Mucosa of descending colon (tissue), 3 donors: Measurements from ENCODE around the gene CUL4A. TPM values are rescaled to one million over a fixed set of nuclear protein-coding genes. Genes with fewer than 3 reads are reported as not detected.

Source experiments
- ATAC-seq: fragments of 200-7000 bp; cut with Tn5 transposase; one replicate; pipeline ENCODE4 v1.9.1; 2020; ENCODE audit warnings: mild to moderate bottlenecking, moderate library complexity
- DNase-seq, 3 donors: peaks; one replicate each; pipeline ENCODE4 v3.0.0-alpha.2; 2020
- H3K36me3 ChIP-seq: fragments of 200-600 bp; one replicate; pipeline ENCODE4 v1.8.0; 2021; ENCODE audit warnings: low read depth, mild to moderate bottlenecking
- H3K4me1 ChIP-seq: fragments of 200-600 bp; one replicate; pipeline ENCODE4 v1.8.0; 2021; ENCODE audit warnings: low read depth, mild to moderate bottlenecking
- H3K4me3 ChIP-seq: fragments of 200-600 bp; one replicate; pipeline ENCODE4 v1.8.0; 2021; ENCODE audit warnings: mild to moderate bottlenecking
- H3K9me3 ChIP-seq: fragments of 200-600 bp; one replicate; pipeline ENCODE4 v1.8.0; 2021; ENCODE audit warnings: mild to moderate bottlenecking
- intact Hi-C, 2 donors: fragments of 100-400 bp; cut with DNase I in 1 of 2; cut with micrococcal nuclease in 1 of 2; formaldehyde crosslinking; loops; one replicate each; pipeline versions ENCODE4 v1.11.0 to v1.11.1; 2022; cut with DNase I, micrococcal nuclease
- total RNA-seq, 3 donors: library from RNA; stranded (reverse); fragmentation: NEBNext Ultra II Directional in 2 of 3; extraction: Animal tissue kit (Norgen Biotek cat#: 25700) in 2 of 3; gene quantifications; one replicate each; pipeline versions ENCODE4 v1.2.1 to v1.2.4, GENCODE V29; 2021 to 2023
- TF ChIP-seq, protein P1 (sequence below): fragments of 200-600 bp; IDR thresholded peaks from one replicate; pipeline ENCODE4 v1.8.0; 2022; ENCODE audit warnings: antibody characterized with exemption, mild to moderate bottlenecking
- donor health status: DM: no; HTN: no; CAD: no; lungs with moderate emphysema.
- donor health status: DM: no; HTN: no; CAD: no.
- donor health status: DM: no; HTN: yes; CAD: no.

The CUL4A gene
- total RNA-seq, 3 donors from 2014 or later: 57.2 to 71.8 (median 59.8) TPM

DNA sequence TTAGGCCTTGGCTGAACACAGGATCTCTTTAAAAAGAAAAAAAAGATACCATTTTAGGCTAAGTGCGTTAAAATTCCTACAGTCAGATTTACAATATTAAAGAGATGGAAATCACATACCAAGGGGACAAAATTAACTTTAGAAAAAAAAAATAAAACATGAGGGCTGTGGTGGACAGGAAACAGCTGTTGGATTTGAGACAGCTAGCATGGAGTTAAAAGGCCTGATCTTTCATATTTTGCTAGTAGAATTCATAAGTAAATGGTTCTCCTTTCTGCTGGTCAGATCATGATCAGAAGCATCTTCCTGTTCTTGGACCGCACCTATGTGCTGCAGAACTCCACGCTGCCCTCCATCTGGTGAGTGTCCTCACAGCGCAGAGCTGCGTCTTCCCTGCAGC is 19.7 kb downstream of the CUL4A start:
- Histone ChIP-seq H3K4me1 (no peaks in the 10 kb centered on the region), H3K36me3 (peaks cover 4% of the 10 kb centered on the region), H3K9me3 (no peaks in the 10 kb centered on the region), H3K4me3 (no peak overlapping the region)
- TF ChIP-seq, protein P1, sequence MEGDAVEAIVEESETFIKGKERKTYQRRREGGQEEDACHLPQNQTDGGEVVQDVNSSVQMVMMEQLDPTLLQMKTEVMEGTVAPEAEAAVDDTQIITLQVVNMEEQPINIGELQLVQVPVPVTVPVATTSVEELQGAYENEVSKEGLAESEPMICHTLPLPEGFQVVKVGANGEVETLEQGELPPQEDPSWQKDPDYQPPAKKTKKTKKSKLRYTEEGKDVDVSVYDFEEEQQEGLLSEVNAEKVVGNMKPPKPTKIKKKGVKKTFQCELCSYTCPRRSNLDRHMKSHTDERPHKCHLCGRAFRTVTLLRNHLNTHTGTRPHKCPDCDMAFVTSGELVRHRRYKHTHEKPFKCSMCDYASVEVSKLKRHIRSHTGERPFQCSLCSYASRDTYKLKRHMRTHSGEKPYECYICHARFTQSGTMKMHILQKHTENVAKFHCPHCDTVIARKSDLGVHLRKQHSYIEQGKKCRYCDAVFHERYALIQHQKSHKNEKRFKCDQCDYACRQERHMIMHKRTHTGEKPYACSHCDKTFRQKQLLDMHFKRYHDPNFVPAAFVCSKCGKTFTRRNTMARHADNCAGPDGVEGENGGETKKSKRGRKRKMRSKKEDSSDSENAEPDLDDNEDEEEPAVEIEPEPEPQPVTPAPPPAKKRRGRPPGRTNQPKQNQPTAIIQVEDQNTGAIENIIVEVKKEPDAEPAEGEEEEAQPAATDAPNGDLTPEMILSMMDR: no peak
- intact Hi-C loops: no loop called here
- ATAC-seq: no peak
- no peak for DNase-seq

- peaks cover 4% of the 10 kb centered on the region for H3K36me3 ChIP-seq
- no peaks in the 10 kb centered on the region for H3K4me1 ChIP-seq
- intact Hi-C loops: no loop called here
- DNase-seq (no peak), ATAC-seq (no peak)
- no peak overlapping the region for H3K4me3 ChIP-seq
- H3K9me3 ChIP-seq: no peaks in the 10 kb centered on the region
- TF ChIP-seq, protein P1: no peak
Measured at GRCh38 chr13:113229791-113230190, 20.4 kb downstream of the CUL4A start.

GRCh38 chr13:113231306-113232207 is 22.1 kb downstream of the CUL4A start:
- TF ChIP-seq, protein P1: no peak
- no peak overlapping the region for H3K4me3 ChIP-seq
- DNase-seq (no peak), ATAC-seq (peak; percentile 10)
- H3K9me3 ChIP-seq: no peaks in the 10 kb centered on the region
- intact Hi-C loops: no loop called here
- no peaks in the 10 kb centered on the region for H3K36me3 ChIP-seq
- H3K4me1 ChIP-seq: no peaks in the 10 kb centered on the region

- TF ChIP-seq, protein P1: no peak
- H3K9me3 ChIP-seq: no peaks in the 10 kb centered on the region
- no peaks in the 10 kb centered on the region for H3K4me1 ChIP-seq
- H3K4me3 ChIP-seq: no peak overlapping the region
- ATAC-seq (no peak), DNase-seq (no peak)
- no peaks in the 10 kb centered on the region for H3K36me3 ChIP-seq
- intact Hi-C loops: no loop called here
Measured at GRCh38 chr13:113232208-113233003, 23.0 kb downstream of the CUL4A start.

DNA sequence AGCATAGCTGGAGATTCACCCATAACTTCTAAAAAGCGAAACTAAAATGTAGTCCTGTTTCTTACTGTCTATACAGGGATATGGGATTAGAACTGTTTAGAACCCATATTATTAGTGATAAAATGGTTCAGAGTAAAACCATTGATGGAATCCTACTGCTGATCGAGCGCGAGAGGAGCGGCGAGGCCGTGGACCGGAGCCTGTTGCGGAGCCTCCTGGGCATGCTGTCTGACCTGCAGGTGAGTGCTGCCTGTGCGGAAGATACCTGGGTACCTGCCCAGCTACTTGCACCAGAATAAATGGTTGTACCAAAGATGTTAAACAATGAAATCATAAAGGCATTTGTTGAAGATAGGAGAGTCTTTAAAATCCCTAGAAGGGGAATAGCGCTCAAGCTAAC is 23.7 kb downstream of the CUL4A start:
- TF ChIP-seq, protein P1: no peak
- H3K36me3 ChIP-seq: no peaks in the 10 kb centered on the region
- H3K4me3 ChIP-seq: no peak overlapping the region
- no peak for ATAC-seq
- intact Hi-C loops: no loop called here
- H3K4me1 ChIP-seq: no peaks in the 10 kb centered on the region
- H3K9me3 ChIP-seq: no peaks in the 10 kb centered on the region
- DNase-seq: no peak
